Left ventricle myocardium inferior (tissue), 1 donor: Measurements from ENCODE around the gene ATP6V0B. TPM values are rescaled to one million over a fixed set of nuclear protein-coding genes. Genes with fewer than 3 reads are reported as not detected.

Source experiments
- DNase-seq: peaks from one replicate; pipeline ENCODE4 v3.0.0-alpha.2; 2020
- H3K27ac ChIP-seq: fragments of 200-600 bp; replicated peaks from 2 replicates; pipeline ENCODE4 v1.8.0; 2021
- H3K27me3 ChIP-seq: fragments of 200-600 bp; 2 replicates; pipeline ENCODE4 v1.8.0; 2021; ENCODE audit warnings: low read depth
- H3K36me3 ChIP-seq: fragments of 200-600 bp; 2 replicates; pipeline ENCODE4 v1.8.0; 2021
- H3K4me1 ChIP-seq: fragments of 200-600 bp; 2 replicates; pipeline ENCODE4 v1.8.0; 2021
- H3K4me3 ChIP-seq: fragments of 200-600 bp; 2 replicates; pipeline ENCODE4 v1.8.0; 2021; ENCODE audit warnings: mild to moderate bottlenecking, moderate library complexity
- H3K9me3 ChIP-seq: fragments of 200-600 bp; replicated peaks from 2 replicates; pipeline ENCODE4 v1.8.0; 2021
- CTCF ChIP-seq: fragments of 200-600 bp; IDR thresholded peaks from 2 replicates; pipeline ENCODE4 v1.8.0; 2021; ENCODE audit warnings: antibody characterized with exemption, mild to moderate bottlenecking, borderline replicate concordance
- intact Hi-C: fragments of 100-400 bp; cut with micrococcal nuclease; formaldehyde crosslinking; loops from one replicate; pipeline ENCODE4 v1.11.0; 2022
- total RNA-seq: library from RNA; stranded (reverse); fragmentation: NEBNext Ultra II Directional; extraction: Animal tissue kit (Norgen Biotek cat#: 25700); gene quantifications from one replicate; pipeline ENCODE4 v1.2.1, GENCODE V29; 2021
- donor health status: DM: no; HTN: yes; CAD: no; lungs with severe emphysema.

Gene ATP6V0B
- total RNA-seq, 1 donor from 2014 or later, result 80.6 TPM

- H3K27me3 ChIP-seq, result no peaks in the 10 kb centered on the region
- peaks cover 69% of the 10 kb centered on the region for H3K4me1 ChIP-seq
- no peak for TF ChIP-seq CTCF
- no peak for DNase-seq
- H3K36me3 ChIP-seq, result peaks cover 49% of the 10 kb centered on the region
- H3K4me3 ChIP-seq, result peak overlapping the region; percentile 93
- H3K27ac ChIP-seq, result peak overlapping the region; percentile 93
- H3K9me3 ChIP-seq, result no peaks in the 10 kb centered on the region
- intact Hi-C loops, result no loop called here
Measured at GRCh38 chr1:43973981-43974442, 748 bp upstream of the ATP6V0B start.

- Histone ChIP-seq H3K9me3 (no peaks in the 10 kb centered on the region), H3K36me3 (peaks cover 49% of the 10 kb centered on the region), H3K4me3 (peak overlapping the region; percentile 93), H3K27me3 (no peaks in the 10 kb centered on the region), H3K4me1 (peaks cover 70% of the 10 kb centered on the region), H3K27ac (peak overlapping the region; percentile 93)
- intact Hi-C loops, result no loop called here
- DNase-seq, result peak; percentile 64
- no peak for TF ChIP-seq CTCF
Measured at GRCh38 chr1:43975249-43975961, 645 bp downstream of the ATP6V0B start.

GRCh38 chr1:43976045-43976444 is 1.3 kb downstream of the ATP6V0B start:
- no peaks in the 10 kb centered on the region for H3K27me3 ChIP-seq
- peaks cover 65% of the 10 kb centered on the region for H3K4me1 ChIP-seq
- no peaks in the 10 kb centered on the region for H3K9me3 ChIP-seq
- DNase-seq, result no peak
- H3K27ac ChIP-seq, result no peak overlapping the region
- TF ChIP-seq CTCF, result no peak
- peaks cover 47% of the 10 kb centered on the region for H3K36me3 ChIP-seq
- H3K4me3 ChIP-seq, result peak overlapping the region; percentile 93
- intact Hi-C loops, result no loop called here

DNA sequence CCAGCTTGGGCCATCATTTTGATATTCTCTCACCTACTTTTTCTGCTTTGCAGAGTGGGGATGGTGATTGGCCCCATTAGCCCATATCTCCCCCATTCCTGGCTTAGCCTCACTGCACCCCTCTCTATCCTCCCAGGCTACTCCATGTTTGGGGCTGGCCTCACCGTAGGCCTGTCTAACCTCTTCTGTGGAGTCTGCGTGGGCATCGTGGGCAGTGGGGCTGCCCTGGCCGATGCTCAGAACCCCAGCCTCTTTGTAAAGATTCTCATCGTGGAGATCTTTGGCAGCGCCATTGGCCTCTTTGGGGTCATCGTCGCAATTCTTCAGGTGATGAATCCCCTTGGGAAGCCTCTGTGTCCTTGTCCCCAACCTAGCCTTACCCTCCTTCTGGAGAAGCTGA is 2.1 kb downstream of the ATP6V0B start:
- peaks cover 40% of the 10 kb centered on the region for H3K36me3 ChIP-seq
- peak overlapping the region; percentile 93 for H3K4me3 ChIP-seq
- no peak for TF ChIP-seq CTCF
- H3K27me3 ChIP-seq, result no peaks in the 10 kb centered on the region
- intact Hi-C loops, result no loop called here
- peaks cover 63% of the 10 kb centered on the region for H3K4me1 ChIP-seq
- H3K27ac ChIP-seq, result no peak overlapping the region
- no peak for DNase-seq
- no peaks in the 10 kb centered on the region for H3K9me3 ChIP-seq

- H3K27ac ChIP-seq, result no peak overlapping the region
- H3K4me1 ChIP-seq, result peaks cover 63% of the 10 kb centered on the region
- H3K27me3 ChIP-seq, result no peaks in the 10 kb centered on the region
- no peak for DNase-seq
- intact Hi-C loops, result no loop called here
- H3K4me3 ChIP-seq, result peak overlapping the region; percentile 93
- H3K36me3 ChIP-seq, result peaks cover 35% of the 10 kb centered on the region
- no peaks in the 10 kb centered on the region for H3K9me3 ChIP-seq
- no peak for TF ChIP-seq CTCF
Measured at GRCh38 chr1:43977376-43978263, 2.9 kb downstream of the ATP6V0B start.
